HUDEP-2 (cell line): Measurements from ENCODE around the gene CALML6.

ENCODE experiments used
- DNase-seq, 76 experiments: peaks; one replicate each; lab custom pipeline; 2025; ENCODE audit not compliant: unreplicated experiment in 76 of 76; lab: John Stamatoyannopoulos, UW

CALML6 gene

GRCh38 chr1:1941211-1941841 lies 26.3 kb downstream of the CALML6 start:
- DNase-seq = no peak

- DNase-seq = no peak
These were observed 27.1 kb downstream of the CALML6 start for GRCh38 chr1:1941868-1942752.

- DNase-seq = no peak
These were observed 27.9 kb downstream of the CALML6 start for GRCh38 chr1:1942753-1943656.

- peak in 22 of 76 experiments; percentile 2 to 36 (median 11) for DNase-seq
These were observed 28.9 kb downstream of the CALML6 start for GRCh38 chr1:1943834-1944570.

- DNase-seq = no peak
These were observed 30.8 kb downstream of the CALML6 start for GRCh38 chr1:1945782-1946393.

- no peak for DNase-seq
These were observed 31.5 kb downstream of the CALML6 start for GRCh38 chr1:1946540-1946939.

- no peak for DNase-seq
These were observed 32.4 kb downstream of the CALML6 start for GRCh38 chr1:1947493-1947892.

GRCh38 chr1:1948783-1949182 lies 33.7 kb downstream of the CALML6 start:
- no peak for DNase-seq

- no peak for DNase-seq
These were observed 35.9 kb downstream of the CALML6 start for GRCh38 chr1:1950940-1951339.

- DNase-seq = no peak
These were observed 39.0 kb downstream of the CALML6 start for GRCh38 chr1:1954015-1954414.

- DNase-seq = no peak
These were observed 39.9 kb downstream of the CALML6 start for GRCh38 chr1:1954831-1955441.

- no peak for DNase-seq
These were observed 40.6 kb downstream of the CALML6 start for GRCh38 chr1:1955621-1956094.

- no peak for DNase-seq
These were observed 41.0 kb downstream of the CALML6 start for GRCh38 chr1:1956101-1956500.

GRCh38 chr1:1956586-1957532 lies 41.8 kb downstream of the CALML6 start:
- DNase-seq = no peak

- no peak for DNase-seq
These were observed 42.5 kb downstream of the CALML6 start for GRCh38 chr1:1957533-1957961.

- no peak for DNase-seq
These were observed 43.0 kb downstream of the CALML6 start for GRCh38 chr1:1958071-1958541.

GRCh38 chr1:1959459-1959839 lies 44.4 kb downstream of the CALML6 start:
- no peak for DNase-seq

GRCh38 chr1:1959840-1960479 lies 44.9 kb downstream of the CALML6 start:
- peak in 61 of 76 experiments; percentile 2 to 79 (median 41) for DNase-seq
